H9 (cell line): ENCODE results near the gene POFUT1. TPM values are rescaled to one million over a fixed set of nuclear protein-coding genes. Genes with fewer than 3 reads are reported as not detected.

ENCODE experiments used
- DNase-seq: peaks from one replicate; pipeline ENCODE4 v3.0.0-alpha.2; 2017
- H2AFZ ChIP-seq: one replicate; pipeline ENCODE4 v1.6.1; 2013; ENCODE audit warnings: mild to moderate bottlenecking, low read length, control low read depth, moderate library complexity
- H2AK5ac ChIP-seq: 2 replicates; pipeline ENCODE4 v1.6.1; 2013; ENCODE audit warnings: low read length, control low read depth, mixed read lengths; ENCODE audit not compliant: insufficient read length
- H2BK120ac ChIP-seq: one replicate; pipeline ENCODE4 v1.6.1; 2013; ENCODE audit warnings: low read depth, mild to moderate bottlenecking, low read length, control low read depth, inconsistent platforms; ENCODE audit not compliant: poor library complexity, severe bottlenecking
- H2BK12ac ChIP-seq: 2 replicates; pipeline ENCODE4 v1.6.1; 2013; ENCODE audit warnings: low read length, control low read depth, mixed read lengths, low read depth; ENCODE audit not compliant: insufficient read length
- H2BK15ac ChIP-seq: 2 replicates; pipeline ENCODE4 v1.6.1; 2013; ENCODE audit warnings: low read depth, low read length, control low read depth
- H2BK20ac ChIP-seq: one replicate; pipeline ENCODE4 v1.6.1; 2013; ENCODE audit warnings: low read depth, mild to moderate bottlenecking, low read length, control low read depth, inconsistent platforms; ENCODE audit not compliant: poor library complexity, severe bottlenecking
- H2BK5ac ChIP-seq: 2 replicates; pipeline ENCODE4 v1.6.1; 2013; ENCODE audit warnings: low read length, control low read depth, mixed read lengths; ENCODE audit not compliant: insufficient read length
- H3K14ac ChIP-seq: 2 replicates; pipeline ENCODE4 v1.6.1; 2013; ENCODE audit warnings: low read length, control low read depth; ENCODE audit not compliant: insufficient read depth
- H3K18ac ChIP-seq: 2 replicates; pipeline ENCODE4 v1.6.1; 2013; ENCODE audit warnings: low read depth, mild to moderate bottlenecking, mixed read lengths, low read length, control low read depth; ENCODE audit not compliant: insufficient read length
- H3K23ac ChIP-seq: 2 replicates; pipeline ENCODE4 v1.6.1; 2013; ENCODE audit warnings: low read length, control low read depth, mixed read lengths, low read depth; ENCODE audit not compliant: insufficient read length
- H3K23me2 ChIP-seq: 2 replicates; pipeline ENCODE4 v1.6.1; 2013; ENCODE audit warnings: low read depth, mild to moderate bottlenecking, mixed read lengths, low read length, control low read depth; ENCODE audit not compliant: insufficient read length, poor library complexity, severe bottlenecking
- H3K27ac ChIP-seq: 2 replicates; pipeline ENCODE4 v1.5.1; 2013; ENCODE audit warnings: low read length, control low read depth, mixed read lengths, low read depth; ENCODE audit not compliant: insufficient read length
- H3K27me3 ChIP-seq: 2 replicates; pipeline ENCODE4 v1.6.1; 2013; ENCODE audit warnings: low read length, control low read depth, inconsistent platforms; ENCODE audit not compliant: insufficient read depth
- H3K4ac ChIP-seq: 2 replicates; pipeline ENCODE4 v1.6.1; 2013; ENCODE audit warnings: low read depth, mild to moderate bottlenecking, control low read depth, inconsistent platforms, low read length, moderate library complexity
- H3K4me1 ChIP-seq: 2 replicates; pipeline ENCODE4 v1.6.1; 2013; ENCODE audit warnings: low read length, control low read depth, inconsistent platforms; ENCODE audit not compliant: insufficient read depth
- H3K4me2 ChIP-seq: 2 replicates; pipeline ENCODE4 v1.6.1; 2013; ENCODE audit warnings: low read length, control low read depth, mixed read lengths; ENCODE audit not compliant: insufficient read length, insufficient read depth
- H3K56ac ChIP-seq: 2 replicates; pipeline ENCODE4 v1.6.1; 2013; ENCODE audit warnings: low read depth, mild to moderate bottlenecking, mixed read lengths, low read length, control low read depth; ENCODE audit not compliant: insufficient read length
- H3K79me1 ChIP-seq: 2 replicates; pipeline ENCODE4 v1.6.1; 2013; ENCODE audit warnings: low read depth, mild to moderate bottlenecking, moderate library complexity, low read length, control low read depth, inconsistent platforms; ENCODE audit not compliant: insufficient read depth, poor library complexity, severe bottlenecking
- H3K79me2 ChIP-seq: 2 replicates; pipeline ENCODE4 v1.6.1; 2013; ENCODE audit warnings: low read length, control low read depth, inconsistent platforms; ENCODE audit not compliant: insufficient read depth
- H3K9ac ChIP-seq: 2 replicates; pipeline ENCODE4 v1.6.1; 2013; ENCODE audit warnings: low read length, control low read depth, mixed read lengths; ENCODE audit not compliant: insufficient read length; ENCODE audit errors: extremely low read depth
- H3K9me3 ChIP-seq: one replicate; pipeline ENCODE4 v1.6.1; 2013; ENCODE audit warnings: low read depth, low read length, inconsistent platforms; ENCODE audit not compliant: control insufficient read depth
- H3T11ph ChIP-seq: one replicate; pipeline ENCODE4 v1.6.1; 2013; ENCODE audit warnings: mild to moderate bottlenecking, low read length, control low read depth, inconsistent platforms
- H4K20me1 ChIP-seq: one replicate; pipeline ENCODE4 v1.6.1; 2013; ENCODE audit not compliant: control insufficient read depth, insufficient read length, insufficient read depth
- H4K5ac ChIP-seq: 2 replicates; pipeline ENCODE4 v1.6.1; 2013; ENCODE audit warnings: low read depth, mild to moderate bottlenecking, mixed read lengths, low read length, control low read depth; ENCODE audit not compliant: insufficient read length
- H4K8ac ChIP-seq: replicated peaks from 2 replicates; pipeline ENCODE4 v1.6.1; 2013; ENCODE audit warnings: low read length, control low read depth, mixed read lengths, low read depth; ENCODE audit not compliant: insufficient read length
- H4K91ac ChIP-seq: 2 replicates; pipeline ENCODE4 v1.6.1; 2013; ENCODE audit warnings: low read depth, mild to moderate bottlenecking, moderate library complexity, mixed read lengths, low read length, control low read depth; ENCODE audit not compliant: insufficient read length
- H3K27ac Mint-ChIP-seq, 3 experiments: 2 replicates in 2 of 3; 3 replicates in 1 of 3; pipeline ENCODE4 v1.8.0; 2020 to 2021; ENCODE audit warnings: mixed read lengths in 3 of 3, mild to moderate bottlenecking in 1 of 3, moderate library complexity in 1 of 3
- H3K27me3 Mint-ChIP-seq: 2 replicates; pipeline ENCODE4 v1.8.0; 2021; ENCODE audit warnings: low read depth, mild to moderate bottlenecking, moderate library complexity, mixed read lengths
- H3K36me3 Mint-ChIP-seq, 3 experiments: 2 replicates in 2 of 3; 3 replicates in 1 of 3; pipeline ENCODE4 v1.8.0; 2020 to 2021; ENCODE audit warnings: low read depth in 3 of 3, mixed read lengths in 3 of 3; ENCODE audit not compliant: insufficient read depth in 1 of 3
- H3K4me1 Mint-ChIP-seq, 2 experiments: 2 replicates each; pipeline ENCODE4 v1.8.0; 2020; ENCODE audit warnings: mixed read lengths in 2 of 2
- H3K4me3 Mint-ChIP-seq, 2 experiments: 2 replicates in 1 of 2; 3 replicates in 1 of 2; pipeline ENCODE4 v1.8.0; 2020 to 2021; ENCODE audit warnings: mild to moderate bottlenecking in 2 of 2, mixed read lengths in 2 of 2, moderate library complexity in 1 of 2
- H3K9me3 Mint-ChIP-seq, 2 experiments: 2 replicates in 1 of 2; 3 replicates in 1 of 2; pipeline ENCODE4 v1.8.0; 2020; ENCODE audit warnings: mild to moderate bottlenecking in 2 of 2, mixed read lengths in 2 of 2, moderate library complexity in 1 of 2
- CTCF ChIP-seq: fragments of 200-600 bp; sonication (generic); conservative IDR thresholded peaks from 3 replicates; pipeline ENCODE4 v1.8.0; 2021; ENCODE audit warnings: antibody characterized with exemption, mild to moderate bottlenecking
- WGBS: extraction: QIAGEN DNeasy Blood & Tissue Kit; methylation state at CpG from one replicate; pipeline ENCODE4 v1.1.7; 2013; ENCODE audit warnings: missing lambda C conversion rate, low lambda C conversion rate, mixed read lengths; ENCODE audit not compliant: insufficient read length; ENCODE audit errors: extremely low coverage; 5-methylcytosine and 5-hydroxymethylcytosine counted together
- total RNA-seq: library from RNA; stranded (reverse); gene quantifications from 2 replicates; pipeline ENCODE4 v1.2.1, GENCODE V29; 2021

POFUT1 gene
- total RNA-seq, 1 experiment from 2014 or later, result 41.2 TPM

GRCh38 chr20:32281711-32282110 is 74.0 kb downstream of the POFUT1 start:
- no peak overlapping the region for H2BK5ac ChIP-seq
- Mint-ChIP-seq H3K4me3 (no peak overlapping the region), H3K9me3 (no peaks in the 10 kb centered on the region), H3K27ac (peak overlapping the region in 2 of 3 experiments; percentile 3 to 12; a peak in 2 of 7 replicates), H3K36me3 (no peaks in the 10 kb centered on the region), H3K27me3 (no peaks in the 10 kb centered on the region), H3K4me1 (peaks cover 13 to 14% of the 10 kb centered on the region in 2 experiments)
- no peak overlapping the region for H3K9ac ChIP-seq
- no peak for DNase-seq
- H3K27me3 ChIP-seq, result no peaks in the 10 kb centered on the region
- no peak overlapping the region for H2BK20ac ChIP-seq
- H4K20me1 ChIP-seq, result no peaks in the 10 kb centered on the region
- TF ChIP-seq CTCF, result no peak
- H3K9me3 ChIP-seq, result no peaks in the 10 kb centered on the region
- H3K23me2 ChIP-seq, result peaks cover 3% of the 10 kb centered on the region
- no peak overlapping the region for H2BK15ac ChIP-seq
- H3K4me1 ChIP-seq, result no peaks in the 10 kb centered on the region
- no peak overlapping the region for H2AK5ac ChIP-seq
- no peak overlapping the region for H2AFZ ChIP-seq
- H3K14ac ChIP-seq, result no peak overlapping the region
- H3K18ac ChIP-seq, result no peak overlapping the region
- H3K79me2 ChIP-seq, result no peaks in the 10 kb centered on the region
- no peaks in the 10 kb centered on the region for H3K79me1 ChIP-seq
- H4K8ac ChIP-seq, result no peak overlapping the region
- no peak overlapping the region for H3K56ac ChIP-seq
- no peak overlapping the region for H3K27ac ChIP-seq
- no peak overlapping the region for H3K23ac ChIP-seq
- H4K5ac ChIP-seq, result no peak overlapping the region
- H3K4me2 ChIP-seq, result no peak overlapping the region
- no peak overlapping the region for H2BK120ac ChIP-seq
- no CpG with 5 or more reads among the region's 4 CpGs for WGBS
- H3T11ph ChIP-seq, result no peak overlapping the region
- no peak overlapping the region for H2BK12ac ChIP-seq
- H4K91ac ChIP-seq, result no peak overlapping the region
- no peak overlapping the region for H3K4ac ChIP-seq
